Sigmoid colon (tissue), 4 donors: Measurements from ENCODE around the gene IQSEC3.

ENCODE experiments used
- POLR2A ChIP-seq, 2 donors: fragments of 450-650 bp; IDR thresholded peaks; one replicate each; pipeline ENCODE4 v1.6.1; 2016; ENCODE audit warnings: antibody characterized with exemption in 2 of 2, mild to moderate bottlenecking in 2 of 2, moderate library complexity in 2 of 2
- POLR2AphosphoS5 ChIP-seq, 4 donors: sonication (generic); formaldehyde crosslinking; IDR thresholded peaks; one replicate each; pipeline ENCODE4 v1.6.1; 2017; ENCODE audit warnings: antibody characterized with exemption in 4 of 4
- TF ChIP-seq, protein P1 (sequence below), 4 experiments: fragments of 450-650 bp in 3 of 4; fragments of 200-600 bp in 1 of 4; IDR thresholded peaks; one replicate each; pipeline ENCODE4 v1.5.1; 2016 to 2019; ENCODE audit warnings: antibody characterized with exemption in 4 of 4, mild to moderate bottlenecking in 3 of 4, moderate library complexity in 2 of 4

DNA sequence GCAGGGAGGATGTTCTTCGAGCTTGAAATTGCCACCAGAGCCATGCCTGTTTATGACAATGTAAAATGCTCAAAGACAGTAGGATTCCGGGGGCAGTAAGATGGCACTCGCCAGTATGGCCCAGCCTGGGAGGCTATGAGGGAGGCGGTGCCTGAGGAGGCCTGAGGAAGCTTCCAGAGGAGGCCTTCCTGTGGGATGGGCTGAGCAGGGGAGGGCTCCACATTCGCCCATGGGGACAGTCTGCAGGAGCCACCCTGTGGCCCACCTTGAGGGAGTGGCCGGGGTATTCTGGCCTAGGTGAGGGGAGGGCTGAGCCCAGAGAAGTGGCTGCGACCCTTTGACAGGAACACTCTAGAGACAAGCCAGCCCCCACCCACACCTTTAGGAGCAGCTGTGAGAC lies 50.7 kb downstream of the IQSEC3 start:
- TF ChIP-seq POLR2A (IDR thresholded peaks at IDR 0.05) (no peak), POLR2AphosphoS5 (IDR thresholded peaks at IDR 0.05) (no peak)
- TF ChIP-seq, protein P1, sequence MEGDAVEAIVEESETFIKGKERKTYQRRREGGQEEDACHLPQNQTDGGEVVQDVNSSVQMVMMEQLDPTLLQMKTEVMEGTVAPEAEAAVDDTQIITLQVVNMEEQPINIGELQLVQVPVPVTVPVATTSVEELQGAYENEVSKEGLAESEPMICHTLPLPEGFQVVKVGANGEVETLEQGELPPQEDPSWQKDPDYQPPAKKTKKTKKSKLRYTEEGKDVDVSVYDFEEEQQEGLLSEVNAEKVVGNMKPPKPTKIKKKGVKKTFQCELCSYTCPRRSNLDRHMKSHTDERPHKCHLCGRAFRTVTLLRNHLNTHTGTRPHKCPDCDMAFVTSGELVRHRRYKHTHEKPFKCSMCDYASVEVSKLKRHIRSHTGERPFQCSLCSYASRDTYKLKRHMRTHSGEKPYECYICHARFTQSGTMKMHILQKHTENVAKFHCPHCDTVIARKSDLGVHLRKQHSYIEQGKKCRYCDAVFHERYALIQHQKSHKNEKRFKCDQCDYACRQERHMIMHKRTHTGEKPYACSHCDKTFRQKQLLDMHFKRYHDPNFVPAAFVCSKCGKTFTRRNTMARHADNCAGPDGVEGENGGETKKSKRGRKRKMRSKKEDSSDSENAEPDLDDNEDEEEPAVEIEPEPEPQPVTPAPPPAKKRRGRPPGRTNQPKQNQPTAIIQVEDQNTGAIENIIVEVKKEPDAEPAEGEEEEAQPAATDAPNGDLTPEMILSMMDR (IDR thresholded peaks at IDR 0.05) = no peak
